Measurements from ENCODE around the gene PIK3CA.

- TF ChIP-seq CTCF (IDR thresholded peaks at IDR 0.05; ENCODE audit: extremely low read depth in 1 of 2, insufficient read depth in 1 of 2, low read depth in 1 of 2, low read length in 2 of 2) (no peak), EZH2 (IDR thresholded peaks at IDR 0.05; ENCODE audit: borderline replicate concordance, low read depth, low read length, severe bottlenecking) (no peak), POLR2A (IDR thresholded peaks at IDR 0.05; ENCODE audit: low read depth, low read length) (no peak), GATA2 (IDR thresholded peaks at IDR 0.05; ENCODE audit: insufficient read depth, insufficient read length, low read depth, low read length) (no peak)
Observed at GRCh38 chr3:179177611-179178010, 29.5 kb downstream of the PIK3CA start.

All from endothelial cell of umbilical vein (primary cell).